Naive B cell (primary cell): Measurements from ENCODE around the gene DNAJC22. TPM values are rescaled to one million over a fixed set of nuclear protein-coding genes. Genes with fewer than 3 reads are reported as not detected.
"Not testable (repeated sequence)": the region's sequence is repeated elsewhere in the genome, so short reads cannot be mapped to it uniquely, and the experiment has no call there.

ENCODE experiments used
- ATAC-seq, 2 donors: fragments of 150-1000 bp; cut with Tn5 transposase; 2 replicates each; pipeline ENCODE4 v1.10.0; 2021; ENCODE audit warnings: low read depth in 2 of 2, mild to moderate bottlenecking in 2 of 2, moderate library complexity in 2 of 2
- DNase-seq: peaks from one replicate; pipeline ENCODE4 v3.0.0; 2022
- H3K27ac Mint-ChIP-seq, 6 donors: one replicate each; pipeline ENCODE4 v1.8.0; 2020 to 2022; ENCODE audit warnings: mild to moderate bottlenecking in 6 of 6, mixed read lengths in 6 of 6, moderate library complexity in 5 of 6, inconsistent platforms in 2 of 6
- H3K27me3 Mint-ChIP-seq, 3 donors: one replicate each; pipeline ENCODE4 v1.8.0; 2021 to 2022; ENCODE audit warnings: mixed read lengths in 3 of 3, mild to moderate bottlenecking in 1 of 3
- H3K36me3 Mint-ChIP-seq, 2 donors: one replicate each; pipeline ENCODE4 v1.8.0; 2020 to 2022; ENCODE audit warnings: mixed read lengths in 2 of 2, inconsistent platforms in 1 of 2, mild to moderate bottlenecking in 1 of 2
- H3K4me1 Mint-ChIP-seq, 3 donors: one replicate each; pipeline ENCODE4 v1.8.0; 2020 to 2022; ENCODE audit warnings: mixed read lengths in 3 of 3, inconsistent platforms in 1 of 3, mild to moderate bottlenecking in 1 of 3, moderate library complexity in 1 of 3
- H3K4me3 Mint-ChIP-seq, 8 donors: one replicate each; pipeline ENCODE4 v1.8.0; 2020 to 2022; ENCODE audit warnings: mild to moderate bottlenecking in 8 of 8, mixed read lengths in 8 of 8, moderate library complexity in 8 of 8, inconsistent platforms in 2 of 8
- H3K9me3 Mint-ChIP-seq, 7 donors: one replicate each; pipeline ENCODE4 v1.8.0; 2020 to 2022; ENCODE audit warnings: mixed read lengths in 7 of 7, mild to moderate bottlenecking in 5 of 7, inconsistent platforms in 2 of 7, moderate library complexity in 1 of 7
- polyA plus RNA-seq, 6 donors: library from polyadenylated mRNA; unstranded; fragments of 300-500 nt; fragmentation: Illumina TruSeq; gene quantifications; one replicate each; pipeline ENCODE4 v1.2.3, GENCODE V29; 2021; ENCODE audit warnings: low read depth in 6 of 6

Gene DNAJC22
- polyA plus RNA-seq, 6 donors from 2014 or later = not detected

- Mint-ChIP-seq H3K27me3 (peaks cover 58 to 68% (median 66%) of the 10 kb centered on the region in 3 donors), H3K4me1 (peaks cover 27 to 34% (median 27%) of the 10 kb centered on the region in 3 donors), H3K4me3 (peak overlapping the region in 1 of 8 donors; percentile 83), H3K36me3 (peaks cover 0 to 14% of the 10 kb centered on the region in 2 donors)
- H3K9me3 Mint-ChIP-seq, DNase-seq, H3K27ac Mint-ChIP-seq, ATAC-seq: not testable (repeated sequence)
These were observed 12.9 kb upstream of the DNAJC22 start for GRCh38 chr12:49333778-49334177.

- H3K36me3 Mint-ChIP-seq = peaks cover 0 to 14% of the 10 kb centered on the region in 2 donors
- peaks cover 27 to 34% (median 27%) of the 10 kb centered on the region in 3 donors for H3K4me1 Mint-ChIP-seq
- peaks cover 0 to 3% (median 0%) of the 10 kb centered on the region in 7 donors for H3K9me3 Mint-ChIP-seq
- peak overlapping the region in 1 of 6 donors; percentile 19 for H3K27ac Mint-ChIP-seq
- peaks cover 58 to 73% (median 70%) of the 10 kb centered on the region in 3 donors for H3K27me3 Mint-ChIP-seq
- H3K4me3 Mint-ChIP-seq = peak overlapping the region in 2 of 8 donors; percentile 48 to 74
- DNase-seq (no peak), ATAC-seq (no peak)
These were observed 12.5 kb upstream of the DNAJC22 start for GRCh38 chr12:49334226-49334625.

- peaks cover 58 to 78% (median 75%) of the 10 kb centered on the region in 3 donors for H3K27me3 Mint-ChIP-seq
- ATAC-seq = no peak
These were observed 12.0 kb upstream of the DNAJC22 start for GRCh38 chr12:49334681-49335080.

GRCh38 chr12:49335118-49335954 is 11.4 kb upstream of the DNAJC22 start:
- Mint-ChIP-seq H3K36me3 (peaks cover 0 to 14% of the 10 kb centered on the region in 2 donors), H3K27me3 (peaks cover 63 to 84% (median 75%) of the 10 kb centered on the region in 3 donors), H3K4me1 (peaks cover 27 to 34% (median 27%) of the 10 kb centered on the region in 3 donors), H3K9me3 (peaks cover 0 to 3% (median 0%) of the 10 kb centered on the region in 7 donors), H3K27ac (peak overlapping the region in 2 of 6 donors; percentile 7 to 59), H3K4me3 (peak overlapping the region in 6 of 8 donors; percentile 35 to 76 (median 48))
- ATAC-seq (no peak), DNase-seq (no peak)

More at GRCh38 chr12:49334681-49335080, 12.0 kb upstream of the DNAJC22 start:
- Mint-ChIP-seq H3K27ac (peak overlapping the region in 1 of 6 donors; percentile 19), H3K36me3 (peaks cover 0 to 14% of the 10 kb centered on the region in 2 donors), H3K9me3 (peaks cover 0 to 3% (median 0%) of the 10 kb centered on the region in 7 donors), H3K4me1 (peaks cover 27 to 34% (median 27%) of the 10 kb centered on the region in 3 donors), H3K4me3 (peak overlapping the region in 3 of 8 donors; percentile 52 to 74 (median 69))
- no peak for DNase-seq

GRCh38 chr12:49335955-49336644 is 10.6 kb upstream of the DNAJC22 start:
- Mint-ChIP-seq H3K27me3 (peaks cover 67 to 88% (median 71%) of the 10 kb centered on the region in 3 donors), H3K4me3 (peak overlapping the region in 2 of 8 donors; percentile 47 to 78), H3K36me3 (peaks cover 0 to 14% of the 10 kb centered on the region in 2 donors), H3K9me3 (peaks cover 0 to 3% (median 0%) of the 10 kb centered on the region in 7 donors), H3K27ac (peak overlapping the region in 1 of 6 donors; percentile 60), H3K4me1 (peaks cover 27 to 34% (median 30%) of the 10 kb centered on the region in 3 donors)
- no peak for ATAC-seq
- no peak for DNase-seq

- ATAC-seq (peak; percentile 83 to 85), DNase-seq (peak; percentile 87)
- Mint-ChIP-seq H3K4me3 (peak within 1 kb of the TSS; percentile 43 to 88 (median 78)), H3K36me3 (peaks cover 0 to 14% of the 10 kb centered on the region in 2 donors), H3K9me3 (peaks cover 0 to 3% (median 0%) of the 10 kb centered on the region in 7 donors), H3K27ac (peak within 1 kb of the TSS in 3 of 6 donors; percentile 46 to 62 (median 60)), H3K27me3 (peaks cover 60 to 81% (median 63%) of the 10 kb centered on the region in 3 donors), H3K4me1 (peaks cover 29 to 34% (median 30%) of the 10 kb centered on the region in 3 donors)
These were observed 9.8 kb upstream of the DNAJC22 start, which contains the start of gene C1QL4 for GRCh38 chr12:49336645-49337584. C1QL4 (minus strand) TSS chr12:49337188; CDS start chr12:49336477, 711 bp downstream.

GRCh38 chr12:49338830-49339463 is 7.7 kb upstream of the DNAJC22 start:
- Mint-ChIP-seq H3K4me1 (peaks cover 33 to 41% (median 36%) of the 10 kb centered on the region in 3 donors), H3K27me3 (peaks cover 52 to 81% (median 57%) of the 10 kb centered on the region in 3 donors), H3K4me3 (peak overlapping the region in 1 of 8 donors; percentile 56), H3K27ac (no peak overlapping the region), H3K9me3 (peaks cover 0 to 1% (median 0%) of the 10 kb centered on the region in 7 donors), H3K36me3 (peaks cover 0 to 14% of the 10 kb centered on the region in 2 donors)
- DNase-seq = no peak
- no peak for ATAC-seq

GRCh38 chr12:49339464-49339861 is 7.2 kb upstream of the DNAJC22 start:
- Mint-ChIP-seq H3K4me3 (no peak overlapping the region), H3K27ac (no peak overlapping the region), H3K36me3 (peaks cover 0 to 12% of the 10 kb centered on the region in 2 donors), H3K4me1 (peaks cover 35 to 42% (median 37%) of the 10 kb centered on the region in 3 donors), H3K9me3 (peaks cover 0 to 1% (median 0%) of the 10 kb centered on the region in 7 donors), H3K27me3 (peaks cover 50 to 81% (median 54%) of the 10 kb centered on the region in 3 donors)
- ATAC-seq (no peak), DNase-seq (no peak)

GRCh38 chr12:49340095-49340870 is 6.4 kb upstream of the DNAJC22 start:
- Mint-ChIP-seq H3K27me3 (peaks cover 42 to 72% (median 46%) of the 10 kb centered on the region in 3 donors), H3K4me1 (peaks cover 32 to 44% (median 37%) of the 10 kb centered on the region in 3 donors), H3K36me3 (peaks cover 0 to 6% of the 10 kb centered on the region in 2 donors), H3K4me3 (peak overlapping the region in 5 of 8 donors; percentile 18 to 72 (median 43)), H3K27ac (peak overlapping the region in 2 of 6 donors; percentile 4 to 48), H3K9me3 (peaks cover 0 to 1% (median 0%) of the 10 kb centered on the region in 7 donors)
- ATAC-seq (no peak), DNase-seq (no peak)

- Mint-ChIP-seq H3K36me3 (peaks cover 0 to 6% of the 10 kb centered on the region in 2 donors), H3K4me1 (peaks cover 36 to 47% (median 44%) of the 10 kb centered on the region in 3 donors), H3K27ac (peak overlapping the region in 4 of 6 donors; percentile 21 to 65 (median 52)), H3K4me3 (peak overlapping the region in 7 of 8 donors; percentile 15 to 89 (median 58)), H3K9me3 (peaks cover 0 to 1% (median 0%) of the 10 kb centered on the region in 7 donors), H3K27me3 (peaks cover 42 to 74% (median 50%) of the 10 kb centered on the region in 3 donors)
- DNase-seq (no peak), ATAC-seq (no peak)
These were observed 5.5 kb upstream of the DNAJC22 start for GRCh38 chr12:49340971-49341776.
